HG03460 (cell line): ENCODE measurements around the gene ITGA6.

Experiments
- ATAC-seq: cut with Tn5 transposase; IDR thresholded peaks from one replicate; pipeline ENCODE4 v1.9.1; 2021; ENCODE audit not compliant: unreplicated experiment

The ITGA6 gene

DNA sequence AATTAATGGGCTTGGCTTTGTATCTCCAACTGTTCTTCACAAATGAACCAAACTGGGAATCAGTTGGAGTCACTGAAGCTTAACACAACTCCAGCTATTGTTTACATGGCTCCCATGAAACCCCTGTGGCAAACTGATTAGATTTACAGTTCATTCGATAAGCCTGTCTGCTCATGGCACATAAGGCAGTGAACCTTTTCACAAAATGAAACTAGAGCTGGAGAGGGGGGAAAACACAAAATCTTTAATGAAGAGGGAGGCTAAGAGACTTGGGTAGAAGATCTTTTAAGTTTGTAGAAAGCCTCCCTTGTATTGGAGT is 11.6 kb upstream of the ITGA6 start:
- no peak for ATAC-seq

DNA sequence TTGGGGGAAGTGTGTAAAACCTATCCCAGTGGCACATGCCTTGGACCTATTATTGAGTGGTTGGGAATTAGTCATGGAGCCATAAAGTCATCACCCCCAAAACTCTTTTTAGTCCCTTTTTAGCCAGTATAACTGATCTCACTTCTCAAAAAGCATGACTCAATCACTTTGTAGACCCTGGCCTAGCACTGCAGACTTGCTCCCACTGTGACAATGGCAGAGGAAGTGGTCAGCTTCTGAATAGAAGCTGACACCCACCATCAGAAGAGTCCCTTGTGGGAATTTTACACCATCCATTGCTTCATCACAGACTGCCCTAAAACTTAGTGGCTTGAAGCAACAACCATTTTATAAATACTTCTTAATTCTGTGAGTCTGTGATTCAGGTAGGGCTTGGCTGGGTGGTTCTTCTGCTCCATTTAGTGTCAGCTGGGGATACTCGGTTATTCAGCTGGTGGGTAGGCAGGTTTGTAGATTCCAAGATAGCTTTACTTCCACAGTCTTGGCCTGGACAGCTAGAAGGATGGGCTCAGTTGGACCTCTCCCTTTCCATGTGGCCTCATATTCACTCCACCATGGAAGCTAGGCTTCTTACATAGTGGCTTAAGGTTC is 10.8 kb upstream of the ITGA6 start:
- no peak for ATAC-seq

DNA sequence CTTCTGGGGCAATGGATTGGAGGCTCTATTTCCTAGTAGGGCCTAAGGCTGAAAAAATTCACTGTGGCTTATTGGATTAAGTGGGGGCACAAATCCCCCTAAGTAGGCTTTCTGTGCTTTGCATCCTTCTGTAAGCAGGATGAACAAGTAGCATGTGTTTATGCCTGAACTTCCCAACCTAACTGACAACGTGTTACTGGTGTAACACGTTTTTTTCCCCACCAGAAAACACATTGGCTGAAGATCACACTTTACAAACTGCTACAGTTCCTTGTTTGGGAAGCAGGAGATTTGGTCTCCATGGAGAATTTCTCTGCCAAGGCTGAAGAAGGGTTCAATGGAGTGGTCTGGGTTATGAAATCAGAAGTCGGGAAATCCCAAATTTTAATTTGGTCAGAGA is 7.2 kb upstream of the ITGA6 start:
- no peak for ATAC-seq

DNA sequence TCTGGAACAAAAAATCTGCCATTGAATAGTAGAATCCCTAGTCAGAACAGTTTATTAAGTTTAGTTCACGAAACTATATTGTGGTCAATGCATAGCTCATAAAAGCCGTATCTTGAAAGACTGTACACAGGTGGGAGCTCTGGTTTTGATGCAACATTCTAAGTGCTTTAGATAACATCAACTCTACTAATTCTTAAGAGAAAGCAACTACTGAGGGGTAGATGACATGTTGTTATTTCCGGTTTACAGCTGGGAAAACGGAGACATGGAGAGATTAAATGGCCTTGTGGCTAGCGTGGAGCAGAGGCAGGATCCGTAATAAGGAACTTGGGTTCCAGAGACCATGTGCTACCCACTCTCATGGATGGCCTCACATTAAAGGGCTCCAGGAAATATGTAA is 4.2 kb upstream of the ITGA6 start:
- ATAC-seq, result no peak

DNA sequence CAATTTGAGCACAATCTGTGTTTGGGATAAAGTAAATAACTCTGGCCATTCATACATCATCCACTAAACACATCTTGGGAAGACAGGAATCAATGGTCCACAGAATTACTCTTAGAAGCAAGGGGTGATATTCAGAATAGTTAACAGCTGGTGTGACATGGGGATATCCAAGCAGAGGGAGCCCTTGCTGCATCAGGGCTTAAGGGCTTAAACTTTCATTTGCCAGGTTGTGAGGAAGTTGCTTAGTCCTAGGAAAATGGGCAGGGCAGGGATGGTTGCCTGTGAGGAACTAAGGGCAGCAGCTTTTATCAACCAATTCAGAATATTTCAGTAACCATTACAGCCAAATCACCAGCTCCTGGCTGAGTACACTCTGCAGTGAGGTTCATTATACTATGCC is 2.0 kb upstream of the ITGA6 start:
- no peak for ATAC-seq

DNA sequence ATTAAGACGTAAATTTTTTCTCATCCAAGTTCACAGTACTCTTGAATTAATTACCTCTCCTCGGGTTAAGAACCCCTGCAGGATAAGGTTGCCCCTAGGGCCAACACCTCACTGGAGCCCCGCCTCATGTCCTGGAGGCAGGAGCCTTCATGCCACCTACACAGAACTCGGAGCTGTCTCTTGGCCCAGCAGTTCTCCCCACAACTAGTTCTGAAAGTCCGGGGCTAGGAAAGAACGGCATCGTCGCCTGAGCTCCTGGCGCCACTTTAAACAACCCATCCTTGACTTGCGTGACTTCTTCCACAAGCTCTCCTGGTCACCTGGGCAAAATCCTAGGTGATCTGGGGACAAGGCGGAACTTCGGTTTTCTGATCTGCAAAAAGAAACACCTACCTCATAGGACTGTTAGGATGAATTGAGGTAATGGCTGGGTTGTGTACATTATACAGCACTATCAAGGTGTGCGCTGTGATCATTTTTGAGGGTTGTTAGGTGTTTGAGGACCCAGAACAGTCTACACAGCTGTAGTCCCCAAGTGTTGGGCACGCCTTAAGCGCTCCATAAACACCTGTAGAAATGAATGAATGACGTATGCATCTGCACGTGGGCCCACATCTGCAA is 641 bp upstream of the ITGA6 start:
- no peak for ATAC-seq

DNA sequence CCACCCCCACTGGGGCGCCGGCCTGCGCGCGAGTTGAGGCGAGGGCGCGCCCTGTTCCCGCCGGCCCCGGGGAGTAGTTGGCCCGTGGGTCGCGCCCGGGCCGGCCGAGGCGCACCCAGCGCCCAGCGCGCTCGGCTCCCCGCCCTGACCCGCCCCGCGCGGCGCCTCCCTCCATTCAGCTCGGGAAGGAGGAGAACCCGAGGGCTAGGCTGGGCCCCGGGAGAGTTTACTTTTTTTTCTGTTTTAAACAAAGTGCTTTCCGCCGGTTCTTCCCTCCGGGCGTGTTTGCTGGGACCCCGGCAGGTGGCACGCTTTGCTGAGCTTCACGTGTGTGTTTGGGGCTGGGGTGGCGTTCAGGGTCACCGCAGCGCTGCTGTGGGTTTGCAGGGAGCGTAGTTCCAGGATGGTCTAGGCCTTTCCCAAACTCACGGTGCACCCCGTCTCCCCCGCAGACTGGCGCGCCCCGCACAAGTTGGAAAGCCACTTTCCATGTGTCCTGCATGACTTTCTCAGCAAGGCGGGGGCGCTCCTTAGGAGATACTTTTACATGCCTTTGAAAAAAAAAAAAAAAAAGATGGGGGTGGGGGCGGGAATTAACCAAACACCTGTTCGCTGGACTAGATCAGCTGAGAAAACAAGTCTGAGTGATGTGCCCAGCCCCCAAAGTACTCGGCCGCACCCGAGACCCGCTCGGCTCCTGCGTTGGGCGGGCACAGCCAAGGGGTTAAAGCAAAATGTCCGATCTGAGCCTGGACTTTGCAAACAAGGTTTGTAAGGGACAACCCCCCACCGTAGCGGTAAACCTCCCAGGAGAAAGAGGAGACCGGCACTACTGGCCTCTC is 825 bp downstream of the ITGA6 start:
- ATAC-seq, result no peak

DNA sequence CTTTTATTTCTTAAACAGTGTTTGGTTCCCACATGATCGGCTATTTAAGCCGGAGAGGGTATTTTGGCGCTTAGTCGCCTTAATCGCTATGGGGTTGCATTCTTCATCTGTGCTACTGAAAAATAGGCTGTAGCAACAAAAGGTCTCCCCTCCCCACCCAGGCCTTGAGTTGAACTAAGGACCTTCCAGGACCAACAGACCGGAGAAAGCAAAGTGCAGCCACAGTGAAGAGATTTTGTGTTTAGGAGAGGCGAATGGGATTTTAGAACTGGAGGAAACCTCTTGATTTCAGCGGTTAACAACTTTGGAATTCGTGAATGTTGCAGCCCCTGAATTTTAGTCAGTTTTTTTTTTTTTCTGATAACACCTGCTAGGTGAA is 1.4 kb downstream of the ITGA6 start:
- no peak for ATAC-seq

DNA sequence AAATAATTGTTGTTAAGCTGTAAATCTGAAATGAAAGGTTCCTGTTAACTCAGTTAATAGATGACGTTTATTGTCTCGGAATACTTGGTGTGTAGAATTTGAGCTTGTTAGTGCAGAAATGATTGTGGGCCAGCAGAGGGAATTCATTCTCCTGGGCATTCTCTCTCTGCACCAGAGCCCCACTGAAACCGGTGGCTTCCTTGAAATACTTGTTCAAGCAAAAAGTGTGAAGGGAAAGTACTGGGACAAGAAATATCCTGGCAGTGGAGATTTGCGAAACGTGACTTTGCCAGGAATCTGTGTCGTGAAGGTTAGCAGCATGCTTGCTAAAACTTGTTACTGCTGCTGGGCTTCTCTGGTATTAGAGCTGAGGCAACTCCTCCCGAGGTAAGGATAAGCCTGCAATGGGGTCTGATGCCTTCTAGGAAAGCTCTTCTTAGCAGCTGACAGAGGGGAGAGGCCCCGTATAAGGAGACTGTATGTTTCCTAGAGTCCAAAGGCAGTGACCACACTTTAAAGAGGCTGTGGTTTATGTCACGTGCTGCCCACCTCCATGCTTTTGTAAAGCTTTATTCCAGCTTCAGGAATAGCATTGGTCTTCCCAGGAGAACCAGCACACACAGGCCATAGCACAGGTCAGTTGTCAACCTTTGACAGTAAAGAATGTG is 2.0 kb downstream of the ITGA6 start:
- ATAC-seq, result no peak

DNA sequence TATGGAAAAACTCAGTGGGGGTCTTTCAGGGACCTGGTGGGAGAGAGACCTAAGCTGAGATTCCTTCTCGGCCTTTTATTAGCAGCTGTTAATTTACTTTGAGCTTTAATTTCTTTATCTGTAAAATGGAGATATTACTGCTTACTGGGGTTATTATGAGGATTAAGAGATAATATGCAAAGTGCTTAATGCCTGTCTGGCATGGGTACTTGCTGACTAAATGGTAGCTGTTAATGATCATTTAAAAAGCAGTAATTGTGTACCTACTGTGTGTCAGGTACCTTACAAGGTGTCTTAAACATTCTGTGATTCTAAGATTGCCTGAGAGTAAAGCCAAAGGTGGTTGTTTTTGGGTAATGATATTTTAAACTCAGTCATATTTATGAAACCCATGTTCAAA is 2.6 kb downstream of the ITGA6 start:
- no peak for ATAC-seq

DNA sequence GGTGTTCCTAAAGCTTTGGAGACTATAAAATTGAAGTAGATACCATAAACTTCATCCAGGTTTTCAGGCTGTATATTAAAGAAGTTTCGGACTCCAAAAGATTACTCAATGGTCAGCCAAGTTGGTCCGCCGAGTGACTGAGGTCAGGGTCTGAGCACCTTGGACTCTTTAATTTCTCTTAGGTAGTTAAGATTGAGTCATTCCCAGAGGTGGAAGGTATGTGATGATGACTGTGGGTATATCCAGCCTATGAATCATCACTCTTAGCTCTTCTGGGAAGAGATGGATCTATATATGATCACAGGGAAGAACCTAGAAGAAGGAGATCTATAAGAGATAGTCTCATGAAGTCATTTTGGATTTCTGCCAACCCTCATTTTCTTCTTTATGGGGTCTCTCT is 3.3 kb downstream of the ITGA6 start:
- no peak for ATAC-seq

DNA sequence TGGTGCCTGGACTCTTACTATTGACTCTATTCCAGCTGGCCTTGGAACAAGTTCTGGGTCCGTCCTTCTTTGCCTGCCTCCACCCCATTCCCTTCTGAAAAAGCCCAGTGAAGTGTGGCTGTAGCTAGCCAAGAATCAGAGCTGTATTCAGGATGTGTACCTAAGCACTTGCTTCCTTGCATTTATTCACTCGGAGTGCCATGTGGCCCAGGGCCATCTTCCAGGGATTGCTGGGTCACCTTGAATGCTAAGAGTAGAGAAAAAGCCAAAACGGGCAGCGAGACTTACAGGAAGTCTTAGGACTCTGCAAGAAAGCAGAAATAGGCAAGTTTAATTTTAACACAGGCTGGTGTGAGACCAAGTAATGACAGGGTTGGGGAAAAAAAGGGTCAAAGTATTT is 4.1 kb downstream of the ITGA6 start:
- ATAC-seq, result no peak

DNA sequence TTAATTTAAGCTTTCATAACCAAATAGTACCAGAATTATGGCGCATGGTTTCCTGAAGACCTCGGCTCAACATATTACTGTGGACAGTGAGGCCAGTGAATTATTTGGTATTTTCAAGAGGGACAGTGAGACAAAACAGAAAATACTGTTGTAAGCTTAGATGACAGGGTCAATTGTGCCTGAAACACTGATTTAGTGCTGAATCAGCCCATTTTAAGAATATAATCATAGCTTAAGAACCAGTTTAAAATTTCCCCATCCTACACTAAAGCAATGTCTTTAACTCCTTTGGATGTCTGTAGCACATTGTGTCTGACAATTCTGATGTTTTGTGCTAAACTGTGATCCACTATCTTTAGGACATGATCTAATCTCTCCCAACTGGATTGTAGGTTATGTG is 4.6 kb downstream of the ITGA6 start:
- no peak for ATAC-seq

DNA sequence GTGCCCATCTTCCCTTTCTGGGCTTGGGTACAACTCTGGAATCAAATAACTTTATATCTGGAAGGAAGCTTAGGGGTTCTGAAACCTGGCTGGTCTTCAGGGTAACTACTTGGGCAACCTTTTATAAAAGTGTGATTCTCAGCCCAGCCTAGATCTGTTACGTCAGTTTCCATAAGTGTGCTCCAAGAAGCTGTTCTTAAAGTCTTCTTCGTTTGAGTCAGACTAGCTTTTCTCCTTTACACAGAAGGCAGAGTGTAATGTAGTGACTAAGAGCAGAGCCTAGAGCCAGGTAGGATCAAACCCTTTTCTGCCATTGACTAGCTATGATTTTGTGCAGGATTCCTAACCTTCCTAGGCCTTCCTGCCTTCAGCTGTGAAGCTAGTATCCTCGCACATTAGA is 5.8 kb downstream of the ITGA6 start:
- ATAC-seq, result no peak

DNA sequence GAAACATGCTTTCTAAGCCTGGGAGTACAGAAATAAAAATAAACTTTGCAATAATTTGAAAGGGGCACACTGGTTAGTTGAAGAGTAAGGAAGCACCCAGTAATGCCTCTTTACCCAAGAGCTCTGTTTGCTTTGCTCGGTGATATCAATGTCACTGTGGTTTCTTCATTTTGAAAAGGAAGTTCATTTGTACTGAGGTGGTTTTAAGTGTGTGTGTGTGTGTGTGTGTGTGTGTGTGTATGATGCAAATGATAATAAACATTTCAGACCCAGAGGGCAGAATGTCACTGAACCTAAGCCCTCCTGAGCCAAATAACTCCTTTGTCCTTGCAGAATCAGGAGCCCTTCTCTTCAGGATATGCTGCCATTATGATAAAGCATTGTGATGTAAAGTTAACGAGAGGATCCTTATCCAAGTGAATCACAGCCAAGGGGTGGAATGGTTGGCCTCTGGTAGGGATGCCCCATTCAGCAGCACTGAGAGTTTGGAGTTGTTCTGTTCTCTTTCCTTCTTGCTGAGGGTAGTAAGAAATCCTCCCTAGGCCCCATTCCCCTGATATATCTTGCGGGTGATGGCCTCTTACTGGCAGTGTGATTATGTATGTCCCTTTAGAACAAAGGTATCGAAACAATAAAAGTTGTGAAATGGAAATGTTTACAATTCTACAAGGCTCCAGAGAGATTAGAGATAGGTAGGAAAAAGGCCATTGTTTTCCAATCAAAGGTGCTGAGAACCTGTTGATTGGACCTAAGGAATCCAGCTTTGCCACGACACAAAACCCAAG is 7.6 kb downstream of the ITGA6 start:
- ATAC-seq, result no peak

DNA sequence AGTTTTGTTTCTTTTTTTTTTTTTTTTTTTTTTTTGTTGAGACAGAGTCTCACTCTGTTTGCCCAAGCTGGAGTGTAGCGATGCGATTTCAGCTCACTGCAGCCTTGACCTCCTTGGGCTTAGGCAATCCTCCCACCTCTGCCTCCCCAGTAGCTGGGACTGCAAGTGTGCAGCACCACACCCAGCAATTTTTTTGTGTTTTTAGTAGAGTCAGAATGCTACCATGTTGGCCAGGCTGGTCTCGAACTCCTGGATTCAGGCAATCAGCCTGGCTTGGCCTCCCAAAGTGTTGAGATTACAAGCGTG is 8.2 kb downstream of the ITGA6 start:
- ATAC-seq, result no peak

DNA sequence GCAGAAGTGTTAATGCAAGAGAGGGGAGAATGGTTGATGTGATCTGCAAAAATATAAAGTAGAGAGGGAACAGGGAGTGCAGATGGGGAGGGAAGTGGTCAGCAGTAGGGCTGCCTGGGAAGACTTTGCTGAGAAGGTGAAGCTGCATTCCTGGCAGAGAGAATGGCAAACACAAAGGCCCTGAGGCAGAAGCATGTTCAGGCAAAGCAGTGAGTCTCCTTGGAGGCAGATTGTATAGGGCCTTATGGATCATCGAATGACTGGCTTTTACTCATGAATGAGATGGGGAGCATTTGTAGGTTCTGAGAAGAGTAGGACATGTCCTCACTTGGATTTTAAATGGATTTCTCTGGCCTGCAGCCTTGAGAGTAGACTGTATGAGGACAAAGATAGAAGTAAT is 9.5 kb downstream of the ITGA6 start:
- no peak for ATAC-seq

DNA sequence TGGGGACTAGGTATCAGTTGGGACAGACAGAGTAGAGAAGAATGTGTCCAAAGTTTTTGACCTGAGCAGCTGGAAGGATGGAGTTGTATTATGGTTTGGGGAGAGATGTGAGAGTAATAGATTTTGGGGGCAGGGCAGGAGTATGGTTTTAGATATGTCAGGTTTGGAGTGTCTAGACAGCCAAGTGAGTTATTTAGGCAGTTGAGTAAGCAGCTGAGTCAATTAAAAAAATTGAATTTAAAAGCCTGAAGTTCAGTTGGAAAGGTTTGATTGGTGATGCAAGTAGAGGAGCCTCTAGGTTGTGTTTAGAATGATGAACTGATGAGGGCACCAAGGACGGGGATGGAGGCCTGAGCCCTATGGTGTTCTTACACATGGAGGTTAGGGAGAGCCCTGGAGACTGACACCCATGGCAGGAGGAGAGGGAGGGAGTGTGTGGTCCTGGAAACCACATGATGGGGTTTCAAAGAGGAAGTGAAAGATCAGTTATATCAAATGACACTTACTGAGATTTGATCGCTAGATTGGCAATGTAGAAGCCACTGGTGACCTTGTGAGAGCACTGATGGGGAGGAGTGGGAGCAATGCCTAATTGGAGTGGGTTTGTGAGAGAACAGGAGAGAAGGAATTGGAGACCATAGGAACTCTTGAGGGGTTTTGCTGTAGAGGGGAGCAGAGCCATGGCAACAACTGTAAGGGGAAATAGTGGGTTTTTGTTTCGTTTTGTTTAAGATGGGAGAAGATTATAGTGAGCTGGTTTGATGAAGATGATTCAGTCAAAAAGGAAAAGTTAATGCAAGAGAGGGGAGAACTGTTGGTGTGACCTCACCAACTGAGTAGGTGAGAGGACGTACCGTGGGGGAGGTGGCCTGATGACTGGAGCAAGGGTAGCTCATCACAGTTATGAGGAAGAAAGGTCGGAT is 10.3 kb downstream of the ITGA6 start:
- peak; percentile 67 for ATAC-seq

DNA sequence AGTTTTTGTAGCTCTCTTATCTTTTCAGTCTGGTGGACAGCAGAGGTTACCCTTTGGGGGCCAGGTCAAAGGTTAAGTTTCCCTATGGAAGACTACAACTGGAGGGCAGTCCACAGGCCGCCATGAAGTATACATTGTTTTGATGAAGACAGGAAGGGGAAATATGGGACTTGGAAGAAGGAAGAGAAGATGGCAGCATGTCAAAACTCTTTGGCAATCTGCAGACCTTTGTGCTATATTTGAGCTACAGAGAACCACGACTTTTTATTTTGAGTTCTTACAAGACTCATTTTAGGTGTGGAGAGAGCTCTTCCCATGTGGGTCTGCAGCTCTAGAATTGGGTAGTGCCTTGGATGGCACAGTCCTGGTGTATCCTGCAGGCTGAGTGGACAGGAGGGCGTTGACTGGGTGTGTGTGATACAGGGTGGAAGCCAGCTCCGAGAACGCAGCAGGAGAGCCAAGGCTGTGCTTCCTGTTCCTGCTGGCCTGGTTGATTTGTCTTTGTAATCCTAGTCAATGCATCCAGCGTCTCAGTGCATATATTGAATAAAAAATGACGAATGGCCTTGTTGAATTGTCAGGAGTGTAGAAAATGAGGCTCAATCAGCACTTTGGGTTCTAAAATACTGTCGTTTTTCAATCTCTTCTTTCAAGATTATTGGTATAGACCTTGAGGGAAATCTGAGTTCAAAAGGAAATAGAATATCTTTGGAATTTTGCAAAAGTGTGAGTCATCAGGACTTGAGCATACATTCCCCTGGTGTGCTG is 11.5 kb downstream of the ITGA6 start:
- ATAC-seq, result no peak

DNA sequence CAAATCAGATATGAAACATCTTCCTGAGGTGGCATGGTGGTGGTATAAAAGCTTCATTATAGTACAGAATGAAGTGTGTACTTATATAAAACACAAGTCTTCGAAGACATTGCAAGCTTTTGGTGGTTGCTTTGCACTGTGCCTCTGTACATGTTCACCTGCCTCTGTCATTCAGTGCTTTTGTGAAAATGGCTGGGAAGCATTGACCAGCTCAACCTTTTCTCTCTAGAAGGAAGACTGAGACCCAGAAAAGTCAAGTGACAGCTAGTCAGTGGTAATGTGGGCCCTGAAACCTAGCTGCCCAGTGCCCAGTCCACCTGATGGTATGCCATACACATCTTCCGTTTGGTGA is 12.1 kb downstream of the ITGA6 start:
- ATAC-seq, result no peak
